H1 (cell line): ENCODE measurements around the gene MTO1.

Experiments
- CBX5 ChIP-seq: fragments of 300-800, 300-1000 bp; sonication (generic); IDR thresholded peaks from 2 replicates; pipeline ENCODE4 v1.7.1; 2016; ENCODE audit warnings: antibody characterized with exemption, low read length, low read depth
- CEBPB ChIP-seq: IDR thresholded peaks from 2 replicates; pipeline ENCODE4 v1.6.1; 2012; ENCODE audit warnings: low read depth, low read length
- EP300 ChIP-seq, 2 experiments: IDR thresholded peaks; 1 replicate in 1 of 2; 2 replicates in 1 of 2; pipeline ENCODE4 v1.6.1; 2011 to 2012; ENCODE audit warnings: low read depth in 2 of 2, low read length in 2 of 2, mild to moderate bottlenecking in 2 of 2, borderline replicate concordance in 1 of 2, inconsistent platforms in 1 of 2, moderate library complexity in 1 of 2
- POLR2A ChIP-seq, 2 experiments: IDR thresholded peaks; 1 replicate in 1 of 2; 2 replicates in 1 of 2; pipeline ENCODE4 v1.6.1; 2011; ENCODE audit warnings: low read depth in 2 of 2, low read length in 2 of 2, mild to moderate bottlenecking in 2 of 2; ENCODE audit errors: control extremely low read depth in 1 of 2
- TF ChIP-seq, protein P1 (sequence below): IDR thresholded peaks from 2 replicates; pipeline ENCODE4 v1.6.1; 2011; ENCODE audit warnings: low read length, improper control_type of control experiment
- TF ChIP-seq, protein P2 (sequence below), 3 experiments: IDR thresholded peaks; 1 replicate in 2 of 3; 2 replicates in 1 of 3; pipeline versions ENCODE4 v1.5.1 to v1.6.1; 2011; ENCODE audit warnings: low read length in 3 of 3, mild to moderate bottlenecking in 3 of 3, inconsistent platforms in 2 of 3, low read depth in 1 of 3, moderate library complexity in 1 of 3; ENCODE audit not compliant: insufficient read depth in 1 of 3; ENCODE audit errors: control extremely low read depth in 1 of 3

- TF ChIP-seq EP300 (IDR thresholded peaks at IDR 0.05; ENCODE audit: borderline replicate concordance in 1 of 2, low read depth in 2 of 2, low read length in 2 of 2) = no peak
- TF ChIP-seq, protein P1, sequence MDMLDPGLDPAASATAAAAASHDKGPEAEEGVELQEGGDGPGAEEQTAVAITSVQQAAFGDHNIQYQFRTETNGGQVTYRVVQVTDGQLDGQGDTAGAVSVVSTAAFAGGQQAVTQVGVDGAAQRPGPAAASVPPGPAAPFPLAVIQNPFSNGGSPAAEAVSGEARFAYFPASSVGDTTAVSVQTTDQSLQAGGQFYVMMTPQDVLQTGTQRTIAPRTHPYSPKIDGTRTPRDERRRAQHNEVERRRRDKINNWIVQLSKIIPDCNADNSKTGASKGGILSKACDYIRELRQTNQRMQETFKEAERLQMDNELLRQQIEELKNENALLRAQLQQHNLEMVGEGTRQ = no peak
- TF ChIP-seq, protein P2, sequence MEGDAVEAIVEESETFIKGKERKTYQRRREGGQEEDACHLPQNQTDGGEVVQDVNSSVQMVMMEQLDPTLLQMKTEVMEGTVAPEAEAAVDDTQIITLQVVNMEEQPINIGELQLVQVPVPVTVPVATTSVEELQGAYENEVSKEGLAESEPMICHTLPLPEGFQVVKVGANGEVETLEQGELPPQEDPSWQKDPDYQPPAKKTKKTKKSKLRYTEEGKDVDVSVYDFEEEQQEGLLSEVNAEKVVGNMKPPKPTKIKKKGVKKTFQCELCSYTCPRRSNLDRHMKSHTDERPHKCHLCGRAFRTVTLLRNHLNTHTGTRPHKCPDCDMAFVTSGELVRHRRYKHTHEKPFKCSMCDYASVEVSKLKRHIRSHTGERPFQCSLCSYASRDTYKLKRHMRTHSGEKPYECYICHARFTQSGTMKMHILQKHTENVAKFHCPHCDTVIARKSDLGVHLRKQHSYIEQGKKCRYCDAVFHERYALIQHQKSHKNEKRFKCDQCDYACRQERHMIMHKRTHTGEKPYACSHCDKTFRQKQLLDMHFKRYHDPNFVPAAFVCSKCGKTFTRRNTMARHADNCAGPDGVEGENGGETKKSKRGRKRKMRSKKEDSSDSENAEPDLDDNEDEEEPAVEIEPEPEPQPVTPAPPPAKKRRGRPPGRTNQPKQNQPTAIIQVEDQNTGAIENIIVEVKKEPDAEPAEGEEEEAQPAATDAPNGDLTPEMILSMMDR (IDR thresholded peaks at IDR 0.05; ENCODE audit: control extremely low read depth in 1 of 3, insufficient read depth in 1 of 3, low read depth in 1 of 3, low read length in 3 of 3) = no peak
- TF ChIP-seq POLR2A (IDR thresholded peaks at IDR 0.05; ENCODE audit: control extremely low read depth in 1 of 2, low read depth in 2 of 2, low read length in 2 of 2) = no peak
- TF ChIP-seq CEBPB = no peak
- TF ChIP-seq CBX5 = no peak
Measured at GRCh38 chr6:73477407-73477806, 15.9 kb downstream of the MTO1 start.
